AG09309 (cell line): ENCODE measurements around the gene CUL5.
"Not testable (repeated sequence)": the region's sequence is repeated elsewhere in the genome, so short reads cannot be mapped to it uniquely, and the experiment has no call there.

Experiments
- DNase-seq: peaks from one replicate; pipeline ENCODE4 v3.0.0-alpha.2; 2010; ENCODE audit warnings: low read depth
- H3K4me3 ChIP-seq: 2 replicates; pipeline ENCODE4 v1.5.1; 2011; ENCODE audit warnings: mild to moderate bottlenecking, low read depth, low read length, moderate library complexity; ENCODE audit not compliant: control insufficient read depth
- CTCF ChIP-seq: IDR thresholded peaks from 2 replicates; pipeline ENCODE4 v1.5.1; 2011; ENCODE audit warnings: mild to moderate bottlenecking, low read depth, low read length, inconsistent platforms; ENCODE audit not compliant: insufficient read depth, control insufficient read depth; ENCODE audit errors: missing control alignments

The CUL5 gene

GRCh38 chr11:108121274-108122155 lies 112.8 kb downstream of the CUL5 start, which contains the start of gene ACAT1:
Gene ACAT1 (plus strand): TSS chr11:108121567. CDS start chr11:108121607, 40 bp downstream.
- DNase-seq = peak; percentile 40
- TF ChIP-seq CTCF = peak; percentile 15

GRCh38 chr11:108122166-108122628 lies 113.5 kb downstream of the CUL5 start:
- no peak for DNase-seq
- H3K4me3 ChIP-seq = peak overlapping the region; percentile 80
- TF ChIP-seq CTCF = no peak

More at GRCh38 chr11:108121274-108122155, 112.8 kb downstream of the CUL5 start, which contains the start of gene ACAT1:
- peak within 1 kb of the TSS; percentile 80 for H3K4me3 ChIP-seq

DNA sequence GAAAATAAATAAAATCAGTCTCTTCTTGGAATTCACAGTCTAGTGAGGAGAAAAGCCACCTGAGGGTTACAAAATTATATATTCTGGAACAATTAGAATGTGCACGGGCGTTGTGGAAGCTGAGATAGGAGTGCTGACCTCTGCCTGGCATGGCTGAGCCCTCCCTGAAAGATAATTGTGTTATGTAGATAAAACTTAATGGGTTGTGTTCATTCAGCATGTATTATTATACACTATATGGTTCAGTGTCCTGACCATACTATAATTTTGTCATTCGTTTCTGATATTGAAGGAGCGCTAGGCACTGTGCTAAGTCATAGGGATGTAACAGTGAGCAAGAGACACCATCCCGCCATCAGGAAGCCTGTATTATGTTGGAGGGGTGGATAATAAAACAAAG lies 116.4 kb downstream of the CUL5 start:
- DNase-seq = no peak
- no peak for TF ChIP-seq CTCF

GRCh38 chr11:108128772-108129171 lies 120.1 kb downstream of the CUL5 start:
- DNase-seq = no peak
- TF ChIP-seq CTCF = no peak
- no peak overlapping the region for H3K4me3 ChIP-seq

More for the DNA sequence above, 116.4 kb downstream of the CUL5 start:
- no peak overlapping the region for H3K4me3 ChIP-seq

- no peak for TF ChIP-seq CTCF
- no peak overlapping the region for H3K4me3 ChIP-seq
- no peak for DNase-seq
Measured at GRCh38 chr11:108131993-108132392, 123.3 kb downstream of the CUL5 start.

DNA sequence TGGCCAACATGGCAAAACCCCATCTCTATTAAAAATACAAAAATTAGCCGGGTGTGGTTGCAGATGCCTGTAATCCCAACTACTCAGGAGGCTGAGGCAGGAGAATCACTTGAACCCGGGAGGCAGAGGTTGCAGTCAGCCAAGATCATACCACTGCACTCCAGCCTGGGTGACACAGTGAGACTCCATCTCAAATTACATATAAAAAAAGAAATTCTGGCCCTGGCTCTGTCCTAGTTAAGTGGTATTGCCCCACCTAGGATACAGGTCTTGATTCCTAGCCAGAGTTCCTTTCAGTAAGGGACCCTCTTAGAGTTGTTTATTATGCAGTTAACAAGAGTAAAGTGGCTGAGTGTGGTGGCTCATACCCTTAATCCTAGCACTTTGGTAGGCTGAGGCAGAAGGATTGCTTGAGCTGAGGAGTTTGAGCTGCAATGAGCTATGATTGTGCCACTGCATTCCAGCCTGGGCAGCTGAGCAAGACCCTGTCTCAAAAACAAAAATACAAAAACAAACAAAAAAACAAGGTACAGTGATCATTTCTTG lies 124.4 kb downstream of the CUL5 start:
- not testable (repeated sequence) for H3K4me3 ChIP-seq

More for the DNA sequence above, 124.4 kb downstream of the CUL5 start:
- not testable (repeated sequence) for DNase-seq
